H1 (cell line): ENCODE data around the gene IL17RA.

Experiments
- CBX5 ChIP-seq: fragments of 300-800, 300-1000 bp; sonication (generic); IDR thresholded peaks from 2 replicates; pipeline ENCODE4 v1.7.1; 2016; ENCODE audit warnings: antibody characterized with exemption, low read length, low read depth
- CEBPB ChIP-seq: IDR thresholded peaks from 2 replicates; pipeline ENCODE4 v1.6.1; 2012; ENCODE audit warnings: low read depth, low read length
- CTCF ChIP-seq, 3 experiments: IDR thresholded peaks; 1 replicate in 2 of 3; 2 replicates in 1 of 3; pipeline versions ENCODE4 v1.5.1 to v1.6.1; 2011; ENCODE audit warnings: low read length in 3 of 3, mild to moderate bottlenecking in 3 of 3, inconsistent platforms in 2 of 3, low read depth in 1 of 3, moderate library complexity in 1 of 3; ENCODE audit not compliant: insufficient read depth in 1 of 3; ENCODE audit errors: control extremely low read depth in 1 of 3
- HDAC6 ChIP-seq: IDR thresholded peaks from one replicate; pipeline ENCODE4 v1.7.1; 2012; ENCODE audit warnings: low read depth, mild to moderate bottlenecking, inconsistent platforms, low read length, moderate library complexity
- JUND ChIP-seq: IDR thresholded peaks from 2 replicates; pipeline ENCODE4 v1.6.1; 2011; ENCODE audit warnings: mild to moderate bottlenecking, improper control_type of control experiment, low read length
- POLR2A ChIP-seq, 2 experiments: IDR thresholded peaks; 1 replicate in 1 of 2; 2 replicates in 1 of 2; pipeline ENCODE4 v1.6.1; 2011; ENCODE audit warnings: low read depth in 2 of 2, low read length in 2 of 2, mild to moderate bottlenecking in 2 of 2; ENCODE audit errors: control extremely low read depth in 1 of 2
- POLR2AphosphoS5 ChIP-seq: IDR thresholded peaks from 2 replicates; pipeline ENCODE4 v1.6.1; 2011; ENCODE audit warnings: low read depth, low read length
- SRF ChIP-seq: IDR thresholded peaks from 2 replicates; pipeline ENCODE4 v1.6.1; 2011; ENCODE audit warnings: mild to moderate bottlenecking, low read depth, low read length, moderate library complexity
- TCF12 ChIP-seq: IDR thresholded peaks from 2 replicates; pipeline ENCODE4 v1.6.1; 2011; ENCODE audit warnings: low read depth, mild to moderate bottlenecking, low read length
- TEAD4 ChIP-seq: IDR thresholded peaks from 2 replicates; pipeline ENCODE4 v1.6.1; 2012; ENCODE audit warnings: low read depth, low read length, inconsistent platforms, mixed read lengths
- TF ChIP-seq, protein P1 (sequence below): IDR thresholded peaks from 2 replicates; pipeline ENCODE4 v1.6.1; 2011; ENCODE audit warnings: low read length, improper control_type of control experiment

DNA sequence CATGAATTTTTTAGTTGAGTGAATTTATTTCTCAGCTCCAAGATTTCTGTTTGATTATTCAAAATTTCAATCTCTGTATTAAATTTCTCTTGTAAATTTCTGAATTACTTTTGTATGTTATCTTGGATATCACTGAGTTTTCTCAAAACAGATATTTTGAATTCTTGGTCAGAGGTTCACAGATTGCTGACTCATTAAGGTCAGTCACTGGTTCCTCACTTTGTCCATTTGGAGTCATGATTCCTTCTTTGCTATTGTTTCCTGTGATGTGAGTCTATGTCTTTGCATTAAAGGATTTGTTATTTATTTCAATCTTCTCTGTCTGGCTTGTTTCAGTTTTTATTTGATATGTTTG, 10.2 kb upstream of the IL17RA start:
- TF ChIP-seq, protein P1, sequence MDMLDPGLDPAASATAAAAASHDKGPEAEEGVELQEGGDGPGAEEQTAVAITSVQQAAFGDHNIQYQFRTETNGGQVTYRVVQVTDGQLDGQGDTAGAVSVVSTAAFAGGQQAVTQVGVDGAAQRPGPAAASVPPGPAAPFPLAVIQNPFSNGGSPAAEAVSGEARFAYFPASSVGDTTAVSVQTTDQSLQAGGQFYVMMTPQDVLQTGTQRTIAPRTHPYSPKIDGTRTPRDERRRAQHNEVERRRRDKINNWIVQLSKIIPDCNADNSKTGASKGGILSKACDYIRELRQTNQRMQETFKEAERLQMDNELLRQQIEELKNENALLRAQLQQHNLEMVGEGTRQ: no peak
- TF ChIP-seq CTCF (IDR thresholded peaks at IDR 0.05; ENCODE audit: control extremely low read depth in 1 of 3, insufficient read depth in 1 of 3, low read depth in 1 of 3, low read length in 3 of 3) (no peak), SRF (no peak), POLR2A (IDR thresholded peaks at IDR 0.05; ENCODE audit: control extremely low read depth in 1 of 2, low read depth in 2 of 2, low read length in 2 of 2) (no peak), JUND (no peak), HDAC6 (no peak), TCF12 (no peak), TEAD4 (no peak), POLR2AphosphoS5 (no peak), CBX5 (no peak), CEBPB (no peak)
